Loucy (cell line): ENCODE data around the gene NME3.

Experiments
- H2AFZ ChIP-seq: fragments of 200-600 bp; sonication (generic); 2 replicates; pipeline ENCODE4 v1.6.0; 2016; ENCODE audit warnings: antibody characterized with exemption, mild to moderate bottlenecking, low read length, moderate library complexity
- H3F3A ChIP-seq: fragments of 200-600 bp; 2 replicates; pipeline ENCODE4 v1.6.0; 2016; ENCODE audit warnings: antibody characterized with exemption, low read depth, mild to moderate bottlenecking
- H3K27me3 ChIP-seq: fragments of 200-600 bp; sonication (generic); 2 replicates; pipeline ENCODE4 v1.6.1; 2014; ENCODE audit warnings: low read length, mild to moderate bottlenecking; ENCODE audit not compliant: insufficient read depth, poor library complexity, severe bottlenecking
- H3K36me3 ChIP-seq: fragments of 200-600 bp; sonication (generic); 2 replicates; pipeline ENCODE4 v1.6.1; 2016; ENCODE audit warnings: low read length; ENCODE audit not compliant: insufficient read depth
- H3K4me1 ChIP-seq: fragments of 200-600 bp; sonication (generic); 2 replicates; pipeline ENCODE4 v1.5.1; 2014; ENCODE audit warnings: low read length, mild to moderate bottlenecking; ENCODE audit not compliant: insufficient read depth, poor library complexity, severe bottlenecking
- H3K4me2 ChIP-seq: fragments of 200-600 bp; sonication (generic); 2 replicates; pipeline ENCODE4 v1.6.0; 2014; ENCODE audit warnings: antibody characterized with exemption, low read length, low read depth, mild to moderate bottlenecking; ENCODE audit not compliant: poor library complexity, severe bottlenecking
- H3K4me3 ChIP-seq: fragments of 200-600 bp; sonication (generic); 2 replicates; pipeline ENCODE4 v1.5.1; 2014; ENCODE audit warnings: low read length, mild to moderate bottlenecking, mixed read lengths; ENCODE audit not compliant: poor library complexity, severe bottlenecking
- H3K79me2 ChIP-seq: fragments of 200-600 bp; sonication (generic); 2 replicates; pipeline ENCODE4 v1.6.1; 2014; ENCODE audit warnings: low read length; ENCODE audit not compliant: insufficient read depth
- H3K9ac ChIP-seq: fragments of 200-600 bp; sonication (generic); 2 replicates; pipeline ENCODE4 v1.6.0; 2014; ENCODE audit warnings: mild to moderate bottlenecking, low read depth, low read length, moderate library complexity; ENCODE audit not compliant: poor library complexity, severe bottlenecking
- H3K9me2 ChIP-seq: fragments of 200-600 bp; sonication (generic); replicated peaks from 2 replicates; pipeline ENCODE4 v1.6.1; 2016; ENCODE audit warnings: low read depth, low read length, mixed read lengths
- H3K9me3 ChIP-seq: fragments of 200-600 bp; sonication (generic); 2 replicates; pipeline ENCODE4 v1.6.1; 2014; ENCODE audit warnings: mild to moderate bottlenecking, antibody characterized with exemption, low read length, low read depth; ENCODE audit not compliant: insufficient read depth
- H4K20me1 ChIP-seq: fragments of 200-600 bp; sonication (generic); 2 replicates; pipeline ENCODE4 v1.6.0; 2014; ENCODE audit warnings: antibody characterized with exemption, low read length, mild to moderate bottlenecking; ENCODE audit not compliant: insufficient read depth, poor library complexity, severe bottlenecking
- EZH2phosphoT487 ChIP-seq: fragments of 200-600 bp; IDR thresholded peaks from 2 replicates; pipeline ENCODE4 v1.6.1; 2018; ENCODE audit warnings: antibody characterized with exemption, mild to moderate bottlenecking, moderate library complexity, borderline replicate concordance
- TF ChIP-seq, protein P1 (sequence below): fragments of 200-600 bp; sonication (generic); conservative IDR thresholded peaks from 2 replicates; pipeline ENCODE4 v1.5.1; 2014; ENCODE audit warnings: mild to moderate bottlenecking, antibody characterized with exemption, low read length

NME3 gene

DNA sequence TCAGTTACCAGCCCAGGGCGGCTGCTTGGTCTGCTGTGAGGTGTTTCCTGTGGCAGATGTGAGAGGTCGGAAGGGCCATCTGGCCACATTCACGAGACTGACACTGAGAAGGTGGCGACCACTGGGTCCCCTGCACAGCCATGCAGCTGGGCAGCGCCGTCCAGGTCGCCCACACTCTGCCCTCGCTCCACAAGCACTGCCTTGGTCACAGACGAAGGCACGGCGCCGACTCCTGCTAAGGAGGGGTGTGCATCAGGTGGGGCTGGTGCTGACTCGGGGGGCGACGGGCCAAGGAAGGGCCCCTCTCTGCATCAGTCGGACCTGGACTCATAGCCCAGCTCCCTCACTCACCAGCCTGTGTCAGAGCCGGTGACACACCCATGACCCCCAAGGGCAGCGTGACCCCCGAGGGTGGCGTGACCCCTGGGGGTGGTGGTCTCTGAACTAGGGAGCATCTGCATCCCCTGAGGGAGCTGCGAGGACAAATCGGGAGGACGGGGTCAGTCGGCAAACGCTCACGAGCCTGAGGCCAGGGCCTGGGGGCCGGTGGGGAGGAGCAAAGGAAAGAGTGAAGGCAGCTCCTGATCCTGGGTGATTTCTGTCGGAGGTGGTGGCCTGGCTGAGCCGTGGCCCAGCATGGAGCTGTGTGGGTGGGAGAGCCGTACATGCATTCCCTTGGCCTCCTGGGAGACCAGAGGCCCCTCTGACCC, 30.4 kb downstream of the NME3 start:
- no peaks in the 10 kb centered on the region for H3K36me3 ChIP-seq
- H3K27me3 ChIP-seq = no peaks in the 10 kb centered on the region
- no peak overlapping the region for H2AFZ ChIP-seq
- no peak overlapping the region for H3K4me3 ChIP-seq
- no peak overlapping the region for H3K4me2 ChIP-seq
- H3K79me2 ChIP-seq = no peaks in the 10 kb centered on the region
- no peaks in the 10 kb centered on the region for H3F3A ChIP-seq
- no peak overlapping the region for H3K9ac ChIP-seq
- H4K20me1 ChIP-seq = no peaks in the 10 kb centered on the region
- TF ChIP-seq, protein P1, sequence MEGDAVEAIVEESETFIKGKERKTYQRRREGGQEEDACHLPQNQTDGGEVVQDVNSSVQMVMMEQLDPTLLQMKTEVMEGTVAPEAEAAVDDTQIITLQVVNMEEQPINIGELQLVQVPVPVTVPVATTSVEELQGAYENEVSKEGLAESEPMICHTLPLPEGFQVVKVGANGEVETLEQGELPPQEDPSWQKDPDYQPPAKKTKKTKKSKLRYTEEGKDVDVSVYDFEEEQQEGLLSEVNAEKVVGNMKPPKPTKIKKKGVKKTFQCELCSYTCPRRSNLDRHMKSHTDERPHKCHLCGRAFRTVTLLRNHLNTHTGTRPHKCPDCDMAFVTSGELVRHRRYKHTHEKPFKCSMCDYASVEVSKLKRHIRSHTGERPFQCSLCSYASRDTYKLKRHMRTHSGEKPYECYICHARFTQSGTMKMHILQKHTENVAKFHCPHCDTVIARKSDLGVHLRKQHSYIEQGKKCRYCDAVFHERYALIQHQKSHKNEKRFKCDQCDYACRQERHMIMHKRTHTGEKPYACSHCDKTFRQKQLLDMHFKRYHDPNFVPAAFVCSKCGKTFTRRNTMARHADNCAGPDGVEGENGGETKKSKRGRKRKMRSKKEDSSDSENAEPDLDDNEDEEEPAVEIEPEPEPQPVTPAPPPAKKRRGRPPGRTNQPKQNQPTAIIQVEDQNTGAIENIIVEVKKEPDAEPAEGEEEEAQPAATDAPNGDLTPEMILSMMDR = no peak
- no peak for TF ChIP-seq EZH2phosphoT487
- no peaks in the 10 kb centered on the region for H3K9me2 ChIP-seq
- H3K4me1 ChIP-seq = no peaks in the 10 kb centered on the region
- no peaks in the 10 kb centered on the region for H3K9me3 ChIP-seq

DNA sequence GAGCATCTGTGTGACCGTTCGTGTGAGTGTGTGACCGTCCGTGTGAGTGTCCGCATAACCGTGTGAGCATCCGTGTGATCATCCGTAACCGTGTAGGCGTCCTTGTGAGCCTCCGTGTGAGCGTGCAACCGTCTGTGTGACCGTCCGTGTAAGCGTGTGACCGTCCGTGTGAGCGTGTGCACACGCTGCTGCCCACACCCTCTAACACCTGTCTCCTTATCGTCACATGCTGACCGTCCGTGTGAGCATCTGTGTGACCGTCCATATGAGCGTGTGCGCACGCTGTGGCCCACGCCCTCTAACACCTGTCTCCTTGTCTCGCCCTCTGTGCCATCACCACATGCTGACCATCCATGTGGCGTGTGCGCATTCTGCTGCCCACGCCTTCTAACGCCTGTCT, 31.1 kb downstream of the NME3 start:
- TF ChIP-seq, protein P1 = no peak
- no peak for TF ChIP-seq EZH2phosphoT487
- H3K4me3 ChIP-seq = no peak overlapping the region
- H3K9me3 ChIP-seq = no peaks in the 10 kb centered on the region
- H3K79me2 ChIP-seq = no peaks in the 10 kb centered on the region
- no peaks in the 10 kb centered on the region for H3K9me2 ChIP-seq
- H3K4me1 ChIP-seq = no peaks in the 10 kb centered on the region
- no peaks in the 10 kb centered on the region for H3F3A ChIP-seq
- no peaks in the 10 kb centered on the region for H3K36me3 ChIP-seq
- no peak overlapping the region for H3K4me2 ChIP-seq
- no peaks in the 10 kb centered on the region for H3K27me3 ChIP-seq
- H4K20me1 ChIP-seq = no peaks in the 10 kb centered on the region
- H2AFZ ChIP-seq = no peak overlapping the region
- H3K9ac ChIP-seq = no peak overlapping the region

DNA sequence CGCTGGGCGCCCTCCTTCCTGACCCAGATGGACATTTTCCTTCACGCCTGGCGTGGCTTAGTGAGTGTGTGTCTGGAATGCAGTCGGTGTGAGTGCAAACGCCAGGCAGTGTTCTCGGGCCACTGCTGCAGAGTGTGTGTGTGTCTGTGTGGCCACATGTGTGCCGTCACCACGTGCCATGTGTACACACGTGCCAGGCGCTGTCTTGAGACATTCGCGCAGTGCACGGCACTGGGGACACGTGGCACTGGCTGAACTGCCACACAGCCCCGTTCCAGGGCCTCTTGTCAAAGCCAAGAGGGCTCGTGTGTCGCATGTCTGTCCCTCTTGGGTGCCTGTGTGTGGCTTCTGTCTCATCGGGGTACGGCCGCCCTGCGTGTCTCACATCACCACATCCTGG, 36.5 kb downstream of the NME3 start:
- Histone ChIP-seq H3K9ac (no peak overlapping the region), H3K4me3 (no peak overlapping the region), H3K9me2 (no peaks in the 10 kb centered on the region), H4K20me1 (no peaks in the 10 kb centered on the region), H3K27me3 (no peaks in the 10 kb centered on the region), H3K4me2 (no peak overlapping the region), H3F3A (no peaks in the 10 kb centered on the region), H3K79me2 (no peaks in the 10 kb centered on the region), H2AFZ (no peak overlapping the region), H3K36me3 (no peaks in the 10 kb centered on the region; the same call in 1 of the 2 replicates), H3K9me3 (no peaks in the 10 kb centered on the region), H3K4me1 (no peaks in the 10 kb centered on the region)
- TF ChIP-seq EZH2phosphoT487 = no peak
- TF ChIP-seq, protein P1 = no peak
